Measurements from ENCODE around the gene IL27RA.

The IL27RA gene

DNA sequence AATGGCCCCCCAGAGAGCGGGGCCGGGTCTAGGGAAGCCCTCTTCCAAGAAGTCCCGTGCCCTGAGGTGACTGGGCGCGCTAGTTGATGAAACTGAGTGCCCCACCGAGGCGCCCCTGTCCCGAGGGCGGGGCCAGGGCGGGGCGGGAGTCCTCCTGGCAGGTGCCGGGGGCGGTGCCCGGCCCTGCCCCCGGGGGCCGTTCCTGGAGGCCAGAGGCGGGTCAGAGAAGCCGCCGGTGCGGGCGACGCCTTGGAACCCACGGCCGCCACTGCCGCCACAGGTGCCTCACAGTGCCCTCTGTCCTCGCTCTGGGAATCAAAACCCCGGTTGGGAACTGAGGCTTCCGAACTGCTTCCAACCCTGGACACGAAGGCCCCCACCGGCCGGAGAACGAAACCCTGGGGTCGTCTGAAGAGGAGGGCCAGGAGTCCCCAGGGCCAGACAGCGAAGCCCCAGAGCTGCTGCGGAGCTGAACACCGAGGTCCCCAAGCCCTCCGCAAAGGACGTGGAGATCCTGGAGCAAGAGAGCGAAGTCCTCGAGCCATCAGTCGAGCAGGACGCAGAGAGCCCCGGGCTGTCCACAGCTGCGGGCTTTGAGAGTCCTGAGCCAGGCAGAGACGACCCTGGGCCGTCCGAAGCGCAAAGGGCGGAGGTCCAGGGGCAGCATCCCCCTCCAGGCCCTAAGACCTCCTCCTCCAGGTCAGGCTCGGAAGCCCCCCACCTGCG is 41.1 kb downstream of the IL27RA start, which contains the start of gene MISP3 (continued):
- TF ChIP-seq ISL1 (CRISPR knock-in tag; IDR thresholded peaks at IDR 0.05): no peak
- TF ChIP-seq ESRRG (CRISPR knock-in tag; IDR thresholded peaks at IDR 0.05): no peak
- TF ChIP-seq TCF4 (CRISPR knock-in tag; IDR thresholded peaks at IDR 0.05; ENCODE audit: borderline replicate concordance): no peak

DNA sequence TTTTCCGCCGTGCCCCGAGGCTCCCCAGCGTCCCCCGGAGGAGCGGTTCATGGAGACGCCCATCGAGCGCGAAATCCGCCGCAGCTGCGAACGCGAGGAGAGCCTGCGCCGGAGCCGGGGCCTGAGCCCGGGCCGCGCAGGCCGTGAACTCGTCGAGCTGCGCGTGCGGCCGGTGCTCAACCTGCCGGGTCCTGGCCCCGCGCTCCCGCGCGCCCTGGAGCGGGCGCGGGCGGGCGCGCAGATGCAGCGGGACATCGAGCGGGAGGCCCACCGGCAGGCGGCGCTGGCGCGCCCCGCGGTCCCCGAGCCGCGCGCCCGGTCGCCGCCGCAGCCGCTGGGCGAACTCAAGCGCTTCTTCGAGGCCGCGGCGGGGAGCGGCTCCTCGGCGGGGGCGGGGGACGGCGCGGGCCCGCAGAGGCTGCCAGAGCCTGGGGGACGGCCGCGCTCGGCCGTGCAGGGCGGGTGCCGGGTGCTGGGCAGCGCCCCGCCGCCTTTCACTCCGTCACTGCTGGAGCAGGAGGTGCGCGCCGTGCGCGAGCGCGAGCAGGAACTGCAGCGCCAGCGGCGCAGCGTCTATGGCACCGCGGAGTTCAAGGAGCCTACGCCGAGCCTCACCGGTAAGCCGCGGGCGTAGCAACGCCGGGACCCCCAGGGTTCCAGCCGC is 41.8 kb downstream of the IL27RA start:
- ATAC-seq: peak; percentile 67
- TF ChIP-seq ZNF8 (CRISPR knock-in tag; IDR thresholded peaks at IDR 0.05): no peak
- TF ChIP-seq ZFP3 (CRISPR knock-in tag; IDR thresholded peaks at IDR 0.05): peak; percentile 68; the same call in 1 of the 2 replicates

DNA sequence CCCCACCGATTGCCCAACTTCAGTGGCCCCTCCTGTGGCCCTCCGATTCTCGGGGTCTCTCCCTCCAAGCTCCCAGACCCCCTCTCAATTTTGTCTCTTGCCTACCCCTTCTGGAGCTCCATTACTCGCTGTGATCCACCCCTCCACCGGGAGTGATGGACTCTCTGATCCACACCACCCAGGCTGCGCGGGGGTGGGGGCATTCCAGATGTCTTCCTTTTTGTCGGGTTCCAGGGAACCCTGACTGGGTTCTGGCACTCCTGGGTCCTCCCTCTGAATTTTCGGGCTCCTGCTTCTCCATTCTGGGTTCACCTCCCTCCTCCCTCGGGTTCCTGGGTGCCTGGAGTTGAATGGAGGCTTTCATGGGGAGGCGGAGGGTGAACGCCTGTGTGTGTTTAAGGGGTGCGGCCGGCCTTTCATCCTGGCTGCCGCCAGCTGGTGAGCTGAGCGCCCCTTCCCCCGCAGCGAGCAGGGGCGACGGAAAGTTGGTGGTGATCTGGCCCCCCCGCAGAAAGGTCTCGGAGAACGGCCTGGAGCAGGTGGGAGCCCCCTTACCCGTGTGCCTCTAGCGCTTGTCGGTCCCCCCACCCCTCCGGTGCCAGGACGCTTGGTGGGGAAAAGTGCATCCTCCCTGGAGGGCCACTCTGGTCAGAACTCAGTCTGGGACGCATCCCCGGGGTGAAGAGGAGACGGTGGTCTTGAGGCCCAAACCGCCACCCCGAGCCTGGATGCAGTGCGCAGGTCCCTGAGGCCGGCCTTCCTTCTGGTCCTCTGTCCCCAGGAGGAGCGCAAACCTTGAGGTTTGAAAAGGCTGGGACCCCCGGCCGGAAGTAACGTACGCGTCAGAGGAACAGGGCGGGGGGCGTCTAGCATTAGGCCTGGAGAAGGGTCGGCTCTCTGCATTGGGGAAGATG is 42.6 kb downstream of the IL27RA start:
- no peak for TF ChIP-seq ESRRG (CRISPR knock-in tag; IDR thresholded peaks at IDR 0.05)
- peak; percentile 24 for ATAC-seq

DNA sequence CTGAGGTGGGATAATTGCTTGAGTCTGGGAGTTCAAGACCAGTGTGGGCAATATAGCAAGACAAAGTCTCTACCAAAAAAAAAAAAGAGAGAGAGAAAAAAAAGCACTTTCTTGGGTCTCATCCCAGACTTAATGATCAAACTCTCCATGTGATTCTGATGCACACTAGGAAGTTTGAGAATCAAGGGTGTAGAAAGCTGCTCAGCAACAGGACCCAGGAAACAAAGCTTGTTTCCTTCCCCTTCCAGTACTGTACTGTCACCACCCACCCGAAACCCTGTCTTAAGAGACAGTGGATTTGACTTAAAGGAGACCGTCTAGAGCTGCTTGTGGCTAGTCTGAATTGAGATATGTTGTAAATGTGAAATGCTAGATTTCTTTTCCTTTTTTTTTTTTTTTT is 46.8 kb downstream of the IL27RA start:
- TF ChIP-seq, protein P1, sequence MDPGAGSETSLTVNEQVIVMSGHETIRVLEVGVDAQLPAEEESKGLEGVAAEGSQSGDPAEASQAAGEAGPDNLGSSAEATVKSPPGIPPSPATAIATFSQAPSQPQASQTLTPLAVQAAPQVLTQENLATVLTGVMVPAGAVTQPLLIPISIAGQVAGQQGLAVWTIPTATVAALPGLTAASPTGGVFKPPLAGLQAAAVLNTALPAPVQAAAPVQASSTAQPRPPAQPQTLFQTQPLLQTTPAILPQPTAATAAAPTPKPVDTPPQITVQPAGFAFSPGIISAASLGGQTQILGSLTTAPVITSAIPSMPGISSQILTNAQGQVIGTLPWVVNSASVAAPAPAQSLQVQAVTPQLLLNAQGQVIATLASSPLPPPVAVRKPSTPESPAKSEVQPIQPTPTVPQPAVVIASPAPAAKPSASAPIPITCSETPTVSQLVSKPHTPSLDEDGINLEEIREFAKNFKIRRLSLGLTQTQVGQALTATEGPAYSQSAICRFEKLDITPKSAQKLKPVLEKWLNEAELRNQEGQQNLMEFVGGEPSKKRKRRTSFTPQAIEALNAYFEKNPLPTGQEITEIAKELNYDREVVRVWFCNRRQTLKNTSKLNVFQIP (CRISPR knock-in tag; IDR thresholded peaks at IDR 0.05; ENCODE audit: borderline replicate concordance, low read depth): no peak
- TF ChIP-seq ARNTL (CRISPR knock-in tag; IDR thresholded peaks at IDR 0.05; ENCODE audit: borderline replicate concordance, low read depth): no peak
- TF ChIP-seq ZNF70 (CRISPR knock-in tag; IDR thresholded peaks at IDR 0.05): no peak
- TF ChIP-seq, protein P2, sequence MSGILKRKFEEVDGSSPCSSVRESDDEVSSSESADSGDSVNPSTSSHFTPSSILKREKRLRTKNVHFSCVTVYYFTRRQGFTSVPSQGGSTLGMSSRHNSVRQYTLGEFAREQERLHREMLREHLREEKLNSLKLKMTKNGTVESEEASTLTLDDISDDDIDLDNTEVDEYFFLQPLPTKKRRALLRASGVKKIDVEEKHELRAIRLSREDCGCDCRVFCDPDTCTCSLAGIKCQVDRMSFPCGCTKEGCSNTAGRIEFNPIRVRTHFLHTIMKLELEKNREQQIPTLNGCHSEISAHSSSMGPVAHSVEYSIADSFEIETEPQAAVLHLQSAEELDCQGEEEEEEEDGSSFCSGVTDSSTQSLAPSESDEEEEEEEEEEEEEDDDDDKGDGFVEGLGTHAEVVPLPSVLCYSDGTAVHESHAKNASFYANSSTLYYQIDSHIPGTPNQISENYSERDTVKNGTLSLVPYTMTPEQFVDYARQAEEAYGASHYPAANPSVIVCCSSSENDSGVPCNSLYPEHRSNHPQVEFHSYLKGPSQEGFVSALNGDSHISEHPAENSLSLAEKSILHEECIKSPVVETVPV (CRISPR knock-in tag; IDR thresholded peaks at IDR 0.05): no peak
- no peak for TF ChIP-seq CSDC2 (CRISPR knock-in tag; IDR thresholded peaks at IDR 0.05)
- no peak for TF ChIP-seq ZNF8 (CRISPR knock-in tag; IDR thresholded peaks at IDR 0.05)
- TF ChIP-seq, protein P3, sequence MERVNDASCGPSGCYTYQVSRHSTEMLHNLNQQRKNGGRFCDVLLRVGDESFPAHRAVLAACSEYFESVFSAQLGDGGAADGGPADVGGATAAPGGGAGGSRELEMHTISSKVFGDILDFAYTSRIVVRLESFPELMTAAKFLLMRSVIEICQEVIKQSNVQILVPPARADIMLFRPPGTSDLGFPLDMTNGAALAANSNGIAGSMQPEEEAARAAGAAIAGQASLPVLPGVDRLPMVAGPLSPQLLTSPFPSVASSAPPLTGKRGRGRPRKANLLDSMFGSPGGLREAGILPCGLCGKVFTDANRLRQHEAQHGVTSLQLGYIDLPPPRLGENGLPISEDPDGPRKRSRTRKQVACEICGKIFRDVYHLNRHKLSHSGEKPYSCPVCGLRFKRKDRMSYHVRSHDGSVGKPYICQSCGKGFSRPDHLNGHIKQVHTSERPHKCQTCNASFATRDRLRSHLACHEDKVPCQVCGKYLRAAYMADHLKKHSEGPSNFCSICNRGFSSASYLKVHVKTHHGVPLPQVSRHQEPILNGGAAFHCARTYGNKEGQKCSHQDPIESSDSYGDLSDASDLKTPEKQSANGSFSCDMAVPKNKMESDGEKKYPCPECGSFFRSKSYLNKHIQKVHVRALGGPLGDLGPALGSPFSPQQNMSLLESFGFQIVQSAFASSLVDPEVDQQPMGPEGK (CRISPR knock-in tag; IDR thresholded peaks at IDR 0.05; ENCODE audit: borderline replicate concordance): no peak
- TF ChIP-seq ZC3H10 (CRISPR knock-in tag; IDR thresholded peaks at IDR 0.05): no peak
- no peak for TF ChIP-seq TOX (CRISPR knock-in tag; IDR thresholded peaks at IDR 0.05; ENCODE audit: borderline replicate concordance)
- no peak for TF ChIP-seq ZNF565 (CRISPR knock-in tag; conservative IDR thresholded peaks at IDR 0.05; ENCODE audit: low read depth)
- TF ChIP-seq TCF4 (CRISPR knock-in tag; IDR thresholded peaks at IDR 0.05; ENCODE audit: borderline replicate concordance): no peak
- TF ChIP-seq, protein P4, sequence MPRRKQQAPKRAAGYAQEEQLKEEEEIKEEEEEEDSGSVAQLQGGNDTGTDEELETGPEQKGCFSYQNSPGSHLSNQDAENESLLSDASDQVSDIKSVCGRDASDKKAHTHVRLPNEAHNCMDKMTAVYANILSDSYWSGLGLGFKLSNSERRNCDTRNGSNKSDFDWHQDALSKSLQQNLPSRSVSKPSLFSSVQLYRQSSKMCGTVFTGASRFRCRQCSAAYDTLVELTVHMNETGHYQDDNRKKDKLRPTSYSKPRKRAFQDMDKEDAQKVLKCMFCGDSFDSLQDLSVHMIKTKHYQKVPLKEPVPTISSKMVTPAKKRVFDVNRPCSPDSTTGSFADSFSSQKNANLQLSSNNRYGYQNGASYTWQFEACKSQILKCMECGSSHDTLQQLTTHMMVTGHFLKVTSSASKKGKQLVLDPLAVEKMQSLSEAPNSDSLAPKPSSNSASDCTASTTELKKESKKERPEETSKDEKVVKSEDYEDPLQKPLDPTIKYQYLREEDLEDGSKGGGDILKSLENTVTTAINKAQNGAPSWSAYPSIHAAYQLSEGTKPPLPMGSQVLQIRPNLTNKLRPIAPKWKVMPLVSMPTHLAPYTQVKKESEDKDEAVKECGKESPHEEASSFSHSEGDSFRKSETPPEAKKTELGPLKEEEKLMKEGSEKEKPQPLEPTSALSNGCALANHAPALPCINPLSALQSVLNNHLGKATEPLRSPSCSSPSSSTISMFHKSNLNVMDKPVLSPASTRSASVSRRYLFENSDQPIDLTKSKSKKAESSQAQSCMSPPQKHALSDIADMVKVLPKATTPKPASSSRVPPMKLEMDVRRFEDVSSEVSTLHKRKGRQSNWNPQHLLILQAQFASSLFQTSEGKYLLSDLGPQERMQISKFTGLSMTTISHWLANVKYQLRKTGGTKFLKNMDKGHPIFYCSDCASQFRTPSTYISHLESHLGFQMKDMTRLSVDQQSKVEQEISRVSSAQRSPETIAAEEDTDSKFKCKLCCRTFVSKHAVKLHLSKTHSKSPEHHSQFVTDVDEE (CRISPR knock-in tag; IDR thresholded peaks at IDR 0.05): no peak
- no peak for TF ChIP-seq ZFP30 (CRISPR knock-in tag; IDR thresholded peaks at IDR 0.05)
- TF ChIP-seq, protein P5, sequence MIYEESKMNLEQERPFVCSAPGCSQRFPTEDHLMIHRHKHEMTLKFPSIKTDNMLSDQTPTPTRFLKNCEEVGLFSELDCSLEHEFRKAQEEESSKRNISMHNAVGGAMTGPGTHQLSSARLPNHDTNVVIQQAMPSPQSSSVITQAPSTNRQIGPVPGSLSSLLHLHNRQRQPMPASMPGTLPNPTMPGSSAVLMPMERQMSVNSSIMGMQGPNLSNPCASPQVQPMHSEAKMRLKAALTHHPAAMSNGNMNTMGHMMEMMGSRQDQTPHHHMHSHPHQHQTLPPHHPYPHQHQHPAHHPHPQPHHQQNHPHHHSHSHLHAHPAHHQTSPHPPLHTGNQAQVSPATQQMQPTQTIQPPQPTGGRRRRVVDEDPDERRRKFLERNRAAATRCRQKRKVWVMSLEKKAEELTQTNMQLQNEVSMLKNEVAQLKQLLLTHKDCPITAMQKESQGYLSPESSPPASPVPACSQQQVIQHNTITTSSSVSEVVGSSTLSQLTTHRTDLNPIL (CRISPR knock-in tag; IDR thresholded peaks at IDR 0.05; ENCODE audit: low read depth): no peak
- TF ChIP-seq GLIS3 (CRISPR knock-in tag; IDR thresholded peaks at IDR 0.05): no peak
- TF ChIP-seq ZFP3 (CRISPR knock-in tag; IDR thresholded peaks at IDR 0.05): no peak
- no peak for ATAC-seq
